ENCODE data around the gene RIMBP2. TPM values are rescaled to one million over a fixed set of nuclear protein-coding genes. Genes with fewer than 3 reads are reported as not detected.
A peak's percentile ranks its signal among the peaks of the same experiment; 100 is the strongest.

The RIMBP2 gene
- total and polyA plus RNA-seq, 5 donors: 0.05 to 0.28 TPM; not detected in 3

- H3K9me3 ChIP-seq (ENCODE audit: control insufficient read depth, low read length): peaks cover 4% of the 10 kb centered on the region
- no peak for ATAC-seq
- H3K27me3 ChIP-seq (ENCODE audit: control insufficient read depth, insufficient read depth): peaks cover 3% of the 10 kb centered on the region
- intact Hi-C loops (cut with DNase I): no loop called here
- H3K4me3 ChIP-seq (ENCODE audit: low read length): no peak overlapping the region
- 70% methylated on average over 5 of the region's 5 CpGs for WGBS
- H3K27ac ChIP-seq (ENCODE audit: low read length): no peak overlapping the region
- no peak for DNase-seq
- H3K4me1 ChIP-seq (ENCODE audit: control insufficient read depth, insufficient read depth, low read length): no peaks in the 10 kb centered on the region
Observed at GRCh38 chr12:130562716-130563115, 153.4 kb downstream of the RIMBP2 start.

GRCh38 chr12:130560321-130560720 lies 155.8 kb downstream of the RIMBP2 start:
- 80% methylated on average over 11 of the region's 11 CpGs for WGBS
- ATAC-seq: no peak
- Histone ChIP-seq H3K4me1 (ENCODE audit: control insufficient read depth, insufficient read depth, low read length) (no peaks in the 10 kb centered on the region), H3K9me3 (ENCODE audit: control insufficient read depth, low read length) (no peaks in the 10 kb centered on the region), H3K27ac (ENCODE audit: low read length) (no peak overlapping the region), H3K4me3 (ENCODE audit: low read length) (no peak overlapping the region), H3K27me3 (ENCODE audit: control insufficient read depth, insufficient read depth) (peaks cover 3% of the 10 kb centered on the region)
- intact Hi-C loops (cut with DNase I): no loop called here
- no peak for DNase-seq

- H3K27ac ChIP-seq (ENCODE audit: low read length): no peak overlapping the region
- DNase-seq (no peak), ATAC-seq (no peak)
- no peaks in the 10 kb centered on the region for H3K4me1 ChIP-seq (ENCODE audit: control insufficient read depth, insufficient read depth, low read length)
- intact Hi-C loops (cut with DNase I): no loop called here
- 81% methylated on average over 7 of the region's 7 CpGs for WGBS
- H3K27me3 ChIP-seq (ENCODE audit: control insufficient read depth, insufficient read depth): peaks cover 3% of the 10 kb centered on the region
- no peaks in the 10 kb centered on the region for H3K9me3 ChIP-seq (ENCODE audit: control insufficient read depth, low read length)
- H3K4me3 ChIP-seq (ENCODE audit: low read length): no peak overlapping the region
Observed at GRCh38 chr12:130559806-130560205, 156.3 kb downstream of the RIMBP2 start.

- no peaks in the 10 kb centered on the region for H3K4me1 ChIP-seq (ENCODE audit: control insufficient read depth, insufficient read depth, low read length)
- intact Hi-C loops (cut with DNase I): no loop called here
- no peak for DNase-seq
- no peaks in the 10 kb centered on the region for H3K9me3 ChIP-seq (ENCODE audit: control insufficient read depth, low read length)
- WGBS: 52% methylated on average over 16 of the region's 16 CpGs
- no peak overlapping the region for H3K27ac ChIP-seq (ENCODE audit: low read length)
- no peak overlapping the region for H3K4me3 ChIP-seq (ENCODE audit: low read length)
- ATAC-seq: no peak
- H3K27me3 ChIP-seq (ENCODE audit: control insufficient read depth, insufficient read depth): peaks cover 3% of the 10 kb centered on the region
Observed at GRCh38 chr12:130557886-130558765, 158.0 kb downstream of the RIMBP2 start.

GRCh38 chr12:130557201-130557600 lies 158.9 kb downstream of the RIMBP2 start:
- no peaks in the 10 kb centered on the region for H3K4me1 ChIP-seq (ENCODE audit: control insufficient read depth, insufficient read depth, low read length)
- H3K27ac ChIP-seq (ENCODE audit: low read length): no peak overlapping the region
- DNase-seq (no peak), ATAC-seq (peak in 1 of 2 donors; percentile 26)
- 81% methylated on average over 9 of the region's 9 CpGs for WGBS
- no peak overlapping the region for H3K4me3 ChIP-seq (ENCODE audit: low read length)
- no peaks in the 10 kb centered on the region for H3K9me3 ChIP-seq (ENCODE audit: control insufficient read depth, low read length)
- H3K27me3 ChIP-seq (ENCODE audit: control insufficient read depth, insufficient read depth): peaks cover 3% of the 10 kb centered on the region
- intact Hi-C loops (cut with DNase I): no loop called here

GRCh38 chr12:130556486-130557055 lies 159.5 kb downstream of the RIMBP2 start:
- no peak overlapping the region for H3K27ac ChIP-seq (ENCODE audit: low read length)
- H3K9me3 ChIP-seq (ENCODE audit: control insufficient read depth, low read length): no peaks in the 10 kb centered on the region
- peaks cover 3% of the 10 kb centered on the region for H3K27me3 ChIP-seq (ENCODE audit: control insufficient read depth, insufficient read depth)
- WGBS: 80% methylated on average over 8 of the region's 8 CpGs
- no peaks in the 10 kb centered on the region for H3K4me1 ChIP-seq (ENCODE audit: control insufficient read depth, insufficient read depth, low read length)
- ATAC-seq (no peak), DNase-seq (no peak)
- H3K4me3 ChIP-seq (ENCODE audit: low read length): no peak overlapping the region
- intact Hi-C loops (cut with DNase I): no loop called here

- DNase-seq (no peak), ATAC-seq (no peak)
- no peak overlapping the region for H3K27ac ChIP-seq (ENCODE audit: low read length)
- no peaks in the 10 kb centered on the region for H3K4me1 ChIP-seq (ENCODE audit: control insufficient read depth, insufficient read depth, low read length)
- peaks cover 3% of the 10 kb centered on the region for H3K27me3 ChIP-seq (ENCODE audit: control insufficient read depth, insufficient read depth)
- intact Hi-C loops (cut with DNase I): no loop called here
- H3K9me3 ChIP-seq (ENCODE audit: control insufficient read depth, low read length): no peaks in the 10 kb centered on the region
- no peak overlapping the region for H3K4me3 ChIP-seq (ENCODE audit: low read length)
- 59% methylated on average over 20 of the region's 20 CpGs for WGBS
Observed at GRCh38 chr12:130555628-130556485, 160.2 kb downstream of the RIMBP2 start.

- no peak overlapping the region for H3K27ac ChIP-seq (ENCODE audit: low read length)
- no peak overlapping the region for H3K4me3 ChIP-seq (ENCODE audit: low read length)
- no peaks in the 10 kb centered on the region for H3K9me3 ChIP-seq (ENCODE audit: control insufficient read depth, low read length)
- DNase-seq (no peak), ATAC-seq (no peak)
- H3K27me3 ChIP-seq (ENCODE audit: control insufficient read depth, insufficient read depth): peaks cover 3% of the 10 kb centered on the region
- no peaks in the 10 kb centered on the region for H3K4me1 ChIP-seq (ENCODE audit: control insufficient read depth, insufficient read depth, low read length)
- intact Hi-C loops (cut with DNase I): no loop called here
- WGBS: 62% methylated on average over 5 of the region's 5 CpGs
Observed at GRCh38 chr12:130555221-130555620, 160.9 kb downstream of the RIMBP2 start.

- H3K4me1 ChIP-seq (ENCODE audit: control insufficient read depth, insufficient read depth, low read length): no peaks in the 10 kb centered on the region
- no peak overlapping the region for H3K27ac ChIP-seq (ENCODE audit: low read length)
- DNase-seq (no peak), ATAC-seq (no peak)
- no peaks in the 10 kb centered on the region for H3K9me3 ChIP-seq (ENCODE audit: control insufficient read depth, low read length)
- H3K27me3 ChIP-seq (ENCODE audit: control insufficient read depth, insufficient read depth): no peaks in the 10 kb centered on the region
- WGBS: 82% methylated on average over 7 of the region's 7 CpGs
- no peak overlapping the region for H3K4me3 ChIP-seq (ENCODE audit: low read length)
- intact Hi-C loops (cut with DNase I): no loop called here
Observed at GRCh38 chr12:130552483-130552996, 163.6 kb downstream of the RIMBP2 start.

GRCh38 chr12:130549361-130549760 lies 166.7 kb downstream of the RIMBP2 start:
- Histone ChIP-seq H3K9me3 (ENCODE audit: control insufficient read depth, low read length) (no peaks in the 10 kb centered on the region), H3K27ac (ENCODE audit: low read length) (no peak overlapping the region), H3K4me1 (ENCODE audit: control insufficient read depth, insufficient read depth, low read length) (no peaks in the 10 kb centered on the region), H3K4me3 (ENCODE audit: low read length) (no peak overlapping the region), H3K27me3 (ENCODE audit: control insufficient read depth, insufficient read depth) (no peaks in the 10 kb centered on the region)
- DNase-seq (no peak), ATAC-seq (no peak)
- WGBS: 64% methylated on average over 3 of the region's 3 CpGs
- intact Hi-C loops (cut with DNase I): no loop called here
